HG03442 (cell line): ENCODE data around the gene CASKIN1.
"Not testable (repeated sequence)": the region's sequence is repeated elsewhere in the genome, so short reads cannot be mapped to it uniquely, and the experiment has no call there.

Source experiments
- ATAC-seq: cut with Tn5 transposase; IDR thresholded peaks from one replicate; pipeline ENCODE4 v1.9.1; 2021; ENCODE audit warnings: mild to moderate bottlenecking, moderate library complexity; ENCODE audit not compliant: unreplicated experiment

CASKIN1 gene

DNA sequence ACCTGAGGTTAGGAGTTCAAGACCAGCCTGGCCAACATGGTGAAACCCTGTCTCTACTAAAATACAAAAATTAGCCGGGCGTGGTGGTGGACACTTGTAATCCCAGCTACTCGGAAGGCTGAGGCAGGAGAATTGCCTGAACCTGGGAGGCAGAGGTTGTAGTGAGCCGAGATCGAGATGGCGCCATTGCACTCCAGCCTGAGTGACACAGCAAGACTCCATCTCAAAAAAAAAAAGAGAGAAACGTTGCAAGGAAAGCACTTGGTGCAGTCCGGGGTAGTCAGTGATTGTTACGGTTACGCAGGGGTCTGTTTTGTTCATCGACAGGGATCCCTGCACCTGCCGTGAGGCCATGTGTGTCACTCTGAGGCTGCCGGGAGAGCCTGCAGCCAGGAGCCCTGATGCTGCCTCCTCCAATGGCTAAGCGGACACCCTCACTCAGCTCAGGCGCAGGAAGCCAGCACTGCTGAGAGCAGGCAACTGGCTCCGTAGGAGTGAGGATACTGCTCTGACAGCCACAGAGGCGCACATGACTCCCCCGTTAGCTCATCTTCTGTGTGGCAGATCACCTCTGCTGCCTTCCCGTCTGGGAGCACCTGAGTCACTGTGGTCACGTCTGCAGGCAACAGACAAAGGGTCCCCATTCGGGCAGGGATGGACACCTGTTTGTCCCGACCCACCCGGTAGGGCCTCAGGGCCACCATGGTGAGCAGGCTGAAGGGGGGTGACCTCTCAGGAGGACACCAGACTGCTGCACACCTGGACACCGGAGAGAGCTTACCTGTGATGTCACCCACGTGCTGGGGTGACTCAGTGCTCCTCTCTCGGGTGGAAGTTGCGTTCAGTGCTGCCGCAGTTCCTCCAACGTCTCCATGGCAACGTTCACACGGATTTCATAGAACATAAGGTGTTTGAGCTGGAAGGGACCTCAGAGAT lies 53.2 kb downstream of the CASKIN1 start:
- no peak for ATAC-seq

DNA sequence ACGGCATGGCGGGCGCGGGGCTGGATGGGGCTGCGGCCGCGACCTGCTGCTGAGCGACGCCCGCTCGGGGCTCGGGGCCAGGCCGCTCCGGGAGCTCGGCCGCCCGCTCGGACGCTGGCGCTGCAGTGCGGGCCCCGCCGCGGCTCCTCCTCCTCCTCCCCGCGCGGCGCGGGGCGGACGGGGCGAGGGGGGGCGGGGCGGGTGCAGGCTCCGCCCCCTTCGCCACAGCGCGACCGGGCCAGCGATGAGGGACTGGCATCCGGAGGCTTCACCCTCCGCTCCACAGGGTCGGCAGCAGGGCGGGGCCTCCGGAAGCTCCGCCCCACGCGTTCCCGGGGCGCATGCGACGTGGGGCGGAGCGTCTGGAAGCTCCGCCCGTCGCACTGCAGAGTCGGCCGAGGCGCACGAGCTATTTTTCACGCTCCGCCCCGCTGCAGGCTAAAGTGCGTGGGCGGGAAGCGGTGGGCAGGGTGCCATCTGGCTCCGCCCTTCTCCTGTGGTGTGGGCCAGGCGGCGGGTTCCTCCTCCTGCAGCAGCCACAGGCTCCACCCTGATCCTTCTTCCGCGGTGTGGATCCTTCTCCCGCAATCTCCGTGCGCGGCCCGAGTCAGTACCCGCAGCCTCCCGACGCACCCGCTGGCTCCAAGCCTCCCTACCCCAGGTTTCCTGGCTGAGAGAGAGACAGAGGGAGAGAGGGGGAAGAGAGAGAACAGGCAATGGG lies 60.5 kb downstream of the CASKIN1 start, which contains the start of gene PKD1:
PKD1 (minus strand) TSS at position 129 of the 721 bp plus-strand sequence. CDS start 209 bp downstream, outside the sequence.
- ATAC-seq, result not testable (repeated sequence)

DNA sequence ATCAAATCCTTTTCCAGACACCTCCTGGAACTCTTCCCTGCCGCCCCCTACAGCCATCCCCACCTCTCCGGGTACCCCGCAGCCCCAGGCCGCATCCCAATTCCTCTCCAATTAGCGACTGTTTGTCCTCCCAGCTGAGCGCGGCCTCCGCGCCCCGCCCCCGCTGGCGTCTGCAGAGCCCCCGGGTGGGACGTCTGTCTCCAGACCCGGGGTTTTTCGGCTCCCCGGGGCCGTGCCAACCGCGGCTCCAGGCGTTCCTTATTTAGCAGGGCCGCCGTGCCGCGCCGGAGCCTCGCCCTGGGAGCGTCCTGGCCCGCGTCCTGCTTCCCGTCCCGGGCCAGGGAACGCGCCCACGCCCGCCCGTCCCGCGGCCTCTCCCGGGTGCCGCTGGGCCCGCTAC lies 61.3 kb downstream of the CASKIN1 start:
- ATAC-seq, result not testable (repeated sequence)

DNA sequence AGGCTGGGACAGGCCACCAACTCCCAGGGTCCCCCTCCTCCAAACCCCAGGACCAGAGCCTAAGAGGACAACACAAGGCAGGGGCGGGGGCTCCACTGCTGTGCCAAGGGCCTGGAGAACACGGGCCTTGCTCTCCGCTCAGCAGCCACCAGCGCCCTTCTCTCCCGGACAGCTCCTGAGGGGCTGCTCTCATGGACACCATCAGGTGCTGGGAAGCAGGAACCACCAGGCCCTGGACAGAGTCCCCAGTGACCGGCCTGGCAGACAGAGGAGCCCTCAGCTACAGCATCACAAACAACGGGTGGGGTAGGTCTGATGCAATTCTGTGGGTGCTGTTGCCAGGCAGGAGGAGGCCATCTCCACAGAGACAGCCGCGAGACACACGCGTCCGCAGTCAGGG lies 62.6 kb downstream of the CASKIN1 start:
- not testable (repeated sequence) for ATAC-seq

DNA sequence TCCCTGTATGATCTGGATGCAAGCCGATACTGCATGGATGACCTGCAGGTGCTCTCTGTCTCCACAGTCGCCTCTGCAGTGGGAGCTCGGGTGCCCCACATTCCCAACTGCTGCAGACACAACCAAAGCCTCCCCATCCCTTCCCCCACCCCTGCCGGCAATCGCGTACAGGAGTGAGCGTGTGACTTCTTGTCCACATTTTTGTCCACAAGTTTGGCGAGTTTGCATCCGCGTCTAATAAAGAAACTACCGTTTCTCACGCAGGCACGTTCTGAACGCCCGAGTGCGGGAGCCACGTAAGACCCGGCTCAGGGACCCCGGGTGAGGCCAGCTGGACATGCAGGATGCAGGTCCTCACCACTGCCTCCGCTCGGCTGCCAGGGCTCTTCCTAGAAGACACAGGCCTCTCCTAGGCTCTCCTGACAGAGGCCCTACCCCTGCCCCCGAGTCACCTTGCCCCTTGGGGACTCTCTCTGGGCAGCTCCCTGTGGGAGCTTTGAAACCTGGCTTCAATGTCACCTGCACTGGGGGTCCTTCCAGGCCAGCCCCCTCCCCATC lies 66.4 kb downstream of the CASKIN1 start:
- not testable (repeated sequence) for ATAC-seq

DNA sequence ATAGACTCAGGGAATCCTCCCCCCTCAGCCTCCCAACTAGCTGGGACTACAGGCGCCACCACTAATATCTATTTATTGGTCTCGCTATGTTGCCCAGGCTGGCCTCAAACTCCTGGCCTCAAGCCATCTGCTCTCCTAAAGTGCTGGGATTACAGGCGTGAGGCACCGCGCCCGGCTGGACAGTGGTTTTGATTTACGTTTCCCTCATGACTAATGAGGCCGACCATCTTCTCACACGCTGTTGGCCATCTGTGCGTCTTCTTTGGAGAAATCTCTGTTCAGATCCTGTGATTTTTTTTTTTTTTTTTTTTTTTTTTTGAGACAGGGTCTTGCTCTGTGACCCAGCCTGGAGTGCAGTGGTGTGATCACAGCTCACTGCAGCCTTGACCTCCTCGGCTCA lies 67.2 kb downstream of the CASKIN1 start:
- not testable (repeated sequence) for ATAC-seq

DNA sequence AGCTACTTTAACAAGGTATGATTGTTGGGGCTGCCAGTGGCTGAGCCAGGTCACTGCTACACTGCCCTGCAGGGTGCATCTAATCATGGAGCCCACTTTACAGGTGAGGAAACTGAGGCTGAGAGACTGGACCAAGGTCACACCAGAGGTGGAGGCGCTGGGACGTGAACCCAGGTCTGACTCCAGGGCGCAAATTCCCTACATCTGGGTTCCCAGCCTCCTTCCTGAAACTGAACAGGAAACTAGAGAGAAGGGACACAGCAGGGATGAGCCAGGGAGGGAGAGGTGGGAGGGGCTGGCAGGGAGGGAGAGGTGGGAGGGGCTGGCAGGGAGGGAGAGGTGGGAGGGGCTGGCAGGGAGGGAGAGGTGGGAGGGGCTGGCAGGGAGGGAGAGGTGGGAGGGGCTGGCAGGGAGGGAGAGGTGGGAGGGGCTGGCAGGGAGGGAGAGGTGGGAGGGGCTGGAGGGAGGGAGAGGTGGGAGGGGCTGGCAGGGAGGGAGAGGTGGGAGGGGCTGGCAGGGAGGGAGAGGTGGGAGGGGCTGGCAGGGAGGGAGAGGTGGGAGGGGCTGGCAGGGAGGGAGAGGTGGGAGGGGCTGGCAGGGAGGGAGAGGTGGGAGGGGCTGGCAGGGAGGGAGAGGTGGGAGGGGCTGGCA lies 68.7 kb downstream of the CASKIN1 start:
- ATAC-seq, result not testable (repeated sequence)
